A172 (cell line): ENCODE measurements around the gene AQP6. TPM values are rescaled to one million over a fixed set of nuclear protein-coding genes. Genes with fewer than 3 reads are reported as not detected.

Experiments
- total RNA-seq: library from RNA; depleted of rRNA; stranded (reverse); fragments of >200 nt; shearing (Covaris generic); gene quantifications from 2 replicates; pipeline ENCODE4 v1.2.3, GENCODE V29; 2014; rRNA removed

AQP6 gene
- total RNA-seq, 1 experiment from 2014 or later, result not detected

Other genes starting within 250 kb of the AQP6 start
- gene TMBIM6, start 231.4 kb upstream of the AQP6 start, total RNA-seq, result 242 and 305 TPM in 2 replicates
- gene NCKAP5L, start 144.5 kb upstream of the AQP6 start, total RNA-seq, result 12.1 and 12.6 TPM in 2 replicates
- gene BCDIN3D, start 129.8 kb upstream of the AQP6 start, total RNA-seq, result 1.5 and 2.1 TPM in 2 replicates
- not detected in 2 replicates for gene FAIM2, start 69.0 kb upstream of the AQP6 start, total RNA-seq
- gene AQP2, start 22.2 kb upstream of the AQP6 start, total RNA-seq, result not detected in 2 replicates
- 0.07 TPM in 1 of 2 replicates, not detected in the other for gene AQP5, start 11.1 kb upstream of the AQP6 start, total RNA-seq
- 143 and 147 TPM in 2 replicates for gene RACGAP1, start 52.5 kb downstream of the AQP6 start, total RNA-seq
- gene ASIC1, start 84.6 kb downstream of the AQP6 start, total RNA-seq, result 1.6 and 3.3 TPM in 2 replicates
- gene SMARCD1, start 112.4 kb downstream of the AQP6 start, total RNA-seq, result 57.4 and 93.9 TPM in 2 replicates
- 0.29 and 3.8 TPM in 2 replicates for gene GPD1, start 131.1 kb downstream of the AQP6 start, total RNA-seq
- gene COX14, start 139.3 kb downstream of the AQP6 start, total RNA-seq, result 49.7 and 76.4 TPM in 2 replicates
- 18.9 and 19.2 TPM in 2 replicates for gene CERS5, start 194.4 kb downstream of the AQP6 start, total RNA-seq